GM18511 (cell line): ENCODE data around the gene MRPS2.
"Not testable (repeated sequence)": the region's sequence is repeated elsewhere in the genome, so short reads cannot be mapped to it uniquely, and the experiment has no call there.

Experiments used
- ATAC-seq: cut with Tn5 transposase; IDR thresholded peaks from one replicate; pipeline ENCODE4 v1.9.1; 2021; ENCODE audit warnings: mild to moderate bottlenecking, moderate library complexity; ENCODE audit not compliant: unreplicated experiment

The MRPS2 gene

GRCh38 chr9:135514342-135515082 lies 14.0 kb downstream of the MRPS2 start:
- ATAC-seq, result no peak

- no peak for ATAC-seq
These were observed 14.8 kb downstream of the MRPS2 start for GRCh38 chr9:135515083-135515951.

- ATAC-seq, result no peak
These were observed 15.8 kb downstream of the MRPS2 start for GRCh38 chr9:135516132-135516860.

GRCh38 chr9:135517407-135517822 lies 16.9 kb downstream of the MRPS2 start:
- ATAC-seq, result no peak

GRCh38 chr9:135519179-135519971 lies 18.9 kb downstream of the MRPS2 start:
- ATAC-seq, result no peak

GRCh38 chr9:135520916-135521607 lies 20.6 kb downstream of the MRPS2 start, which contains the start of gene LCN1:
Gene LCN1 (plus strand): TSS chr9:135521440. CDS start chr9:135521498, 58 bp downstream.
- no peak for ATAC-seq

- no peak for ATAC-seq
These were observed 21.2 kb downstream of the MRPS2 start for GRCh38 chr9:135521608-135522095.

GRCh38 chr9:135522137-135522877 lies 21.8 kb downstream of the MRPS2 start:
- ATAC-seq, result no peak

- no peak for ATAC-seq
These were observed 22.4 kb downstream of the MRPS2 start for GRCh38 chr9:135522931-135523330.

GRCh38 chr9:135523521-135524129 lies 23.1 kb downstream of the MRPS2 start:
- ATAC-seq, result no peak

- no peak for ATAC-seq
These were observed 23.8 kb downstream of the MRPS2 start for GRCh38 chr9:135524130-135524861.

GRCh38 chr9:135525241-135526088 lies 25.0 kb downstream of the MRPS2 start:
- ATAC-seq, result no peak

- ATAC-seq, result no peak
These were observed 25.7 kb downstream of the MRPS2 start for GRCh38 chr9:135526089-135526729.

GRCh38 chr9:135526730-135527571 lies 26.5 kb downstream of the MRPS2 start:
- no peak for ATAC-seq

- ATAC-seq, result not testable (repeated sequence)
These were observed 28.5 kb downstream of the MRPS2 start for GRCh38 chr9:135528842-135529435.
